GM06990 (cell line): ENCODE data around the gene ABCC3.

ENCODE experiments used
- DNase-seq: peaks from one replicate; pipeline ENCODE4 v3.0.0-alpha.2; 2011; ENCODE audit not compliant: insufficient read length; ENCODE audit errors: extremely low read depth
- H3K27me3 ChIP-seq: replicated peaks from 2 replicates; pipeline ENCODE4 v1.6.0; 2011; ENCODE audit warnings: low read length; ENCODE audit not compliant: control insufficient read depth, insufficient read depth
- H3K36me3 ChIP-seq: 2 replicates; pipeline ENCODE4 v1.5.1; 2011; ENCODE audit warnings: low read length; ENCODE audit not compliant: control insufficient read depth, insufficient read depth
- H3K4me3 ChIP-seq: replicated peaks from 2 replicates; pipeline ENCODE4 v1.5.1; 2011; ENCODE audit warnings: low read depth, mild to moderate bottlenecking, control low read depth, low read length
- TF ChIP-seq, protein P1 (sequence below): IDR thresholded peaks from 2 replicates; pipeline ENCODE4 v1.5.1; 2011; ENCODE audit warnings: low read length, control low read depth, mild to moderate bottlenecking, inconsistent platforms; ENCODE audit not compliant: insufficient read depth, poor library complexity, severe bottlenecking

ABCC3 gene

GRCh38 chr17:50681263-50682200, 46.9 kb downstream of the ABCC3 start:
- Histone ChIP-seq H3K36me3 (no peaks in the 10 kb centered on the region), H3K4me3 (no peak overlapping the region), H3K27me3 (no peaks in the 10 kb centered on the region; the same call in none of the 2 replicates)
- TF ChIP-seq, protein P1, sequence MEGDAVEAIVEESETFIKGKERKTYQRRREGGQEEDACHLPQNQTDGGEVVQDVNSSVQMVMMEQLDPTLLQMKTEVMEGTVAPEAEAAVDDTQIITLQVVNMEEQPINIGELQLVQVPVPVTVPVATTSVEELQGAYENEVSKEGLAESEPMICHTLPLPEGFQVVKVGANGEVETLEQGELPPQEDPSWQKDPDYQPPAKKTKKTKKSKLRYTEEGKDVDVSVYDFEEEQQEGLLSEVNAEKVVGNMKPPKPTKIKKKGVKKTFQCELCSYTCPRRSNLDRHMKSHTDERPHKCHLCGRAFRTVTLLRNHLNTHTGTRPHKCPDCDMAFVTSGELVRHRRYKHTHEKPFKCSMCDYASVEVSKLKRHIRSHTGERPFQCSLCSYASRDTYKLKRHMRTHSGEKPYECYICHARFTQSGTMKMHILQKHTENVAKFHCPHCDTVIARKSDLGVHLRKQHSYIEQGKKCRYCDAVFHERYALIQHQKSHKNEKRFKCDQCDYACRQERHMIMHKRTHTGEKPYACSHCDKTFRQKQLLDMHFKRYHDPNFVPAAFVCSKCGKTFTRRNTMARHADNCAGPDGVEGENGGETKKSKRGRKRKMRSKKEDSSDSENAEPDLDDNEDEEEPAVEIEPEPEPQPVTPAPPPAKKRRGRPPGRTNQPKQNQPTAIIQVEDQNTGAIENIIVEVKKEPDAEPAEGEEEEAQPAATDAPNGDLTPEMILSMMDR = no peak
- no peak for DNase-seq

DNA sequence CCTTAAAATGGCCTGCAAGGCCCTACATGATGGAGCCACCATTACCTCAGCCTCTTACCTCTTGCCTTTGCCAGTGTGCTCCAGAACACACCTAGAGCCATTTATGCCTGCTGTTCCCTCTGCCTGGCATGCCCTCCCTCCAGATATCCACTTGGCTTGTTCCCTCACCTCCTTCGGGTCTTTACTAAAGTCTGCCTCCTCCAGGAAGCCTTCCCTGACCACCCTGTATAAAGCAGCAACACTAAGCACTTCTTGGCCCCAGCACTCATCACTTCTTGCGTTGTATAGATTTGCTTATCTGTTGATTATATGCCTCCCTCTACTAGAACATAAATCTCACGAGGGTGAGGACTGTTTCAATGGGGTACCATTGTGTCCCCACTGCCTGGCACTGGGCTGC, 47.8 kb downstream of the ABCC3 start:
- DNase-seq = no peak
- Histone ChIP-seq H3K4me3 (no peak overlapping the region), H3K27me3 (no peaks in the 10 kb centered on the region; the same call in none of the 2 replicates), H3K36me3 (no peaks in the 10 kb centered on the region)
- TF ChIP-seq, protein P1 = no peak

GRCh38 chr17:50682938-50683337, 48.3 kb downstream of the ABCC3 start:
- Histone ChIP-seq H3K4me3 (no peak overlapping the region), H3K36me3 (no peaks in the 10 kb centered on the region), H3K27me3 (no peaks in the 10 kb centered on the region; the same call in none of the 2 replicates)
- TF ChIP-seq, protein P1 = no peak
- DNase-seq = no peak

- no peak overlapping the region for H3K4me3 ChIP-seq
- no peak for DNase-seq
- no peaks in the 10 kb centered on the region; the same call in none of the 2 replicates for H3K27me3 ChIP-seq
- no peaks in the 10 kb centered on the region for H3K36me3 ChIP-seq
- TF ChIP-seq, protein P1 = no peak
Observed at GRCh38 chr17:50683434-50684287, 49.0 kb downstream of the ABCC3 start.

- Histone ChIP-seq H3K27me3 (no peaks in the 10 kb centered on the region; the same call in none of the 2 replicates), H3K4me3 (no peak overlapping the region), H3K36me3 (no peaks in the 10 kb centered on the region)
- DNase-seq = no peak
- TF ChIP-seq, protein P1 = no peak
Observed at GRCh38 chr17:50684288-50684611, 49.6 kb downstream of the ABCC3 start.
